WTC11 (cell line): ENCODE data around the gene TMEM95.

Experiments used
- ATF1 ChIP-seq: sonication (generic); formaldehyde crosslinking; IDR thresholded peaks from 2 replicates; pipeline ENCODE4 v1.8.1; 2023; ENCODE audit warnings: mild to moderate bottlenecking, moderate library complexity, missing genetic modification reagents
- KAT7 ChIP-seq: sonication (generic); formaldehyde crosslinking; IDR thresholded peaks from 2 replicates; pipeline ENCODE4 v1.8.1; 2023; ENCODE audit warnings: missing genetic modification reagents, mild to moderate bottlenecking, borderline replicate concordance
- NFATC4 ChIP-seq: fragments of 250-450 bp; sonication (Bioruptor Pico); IDR thresholded peaks from 2 replicates; pipeline ENCODE4 v1.9.0; 2021; ENCODE audit warnings: mild to moderate bottlenecking
- RELA ChIP-seq: sonication (generic); formaldehyde crosslinking; IDR thresholded peaks from 2 replicates; pipeline ENCODE4 v1.8.1; 2022; ENCODE audit warnings: missing genetic modification reagents, mild to moderate bottlenecking, borderline replicate concordance
- SMAD3 ChIP-seq: sonication (generic); formaldehyde crosslinking; IDR thresholded peaks from 2 replicates; pipeline ENCODE4 v1.8.0; 2022; ENCODE audit warnings: missing genetic modification reagents, mild to moderate bottlenecking, borderline replicate concordance
- TF ChIP-seq, protein P1 (sequence below): sonication (generic); formaldehyde crosslinking; IDR thresholded peaks from 2 replicates; pipeline ENCODE4 v1.8.0; 2022; ENCODE audit warnings: mild to moderate bottlenecking, missing genetic modification reagents
- TF ChIP-seq, protein P2 (sequence below): sonication (generic); formaldehyde crosslinking; conservative IDR thresholded peaks from 2 replicates; pipeline ENCODE4 v1.8.1; 2022; ENCODE audit warnings: mild to moderate bottlenecking, missing genetic modification reagents
- TF ChIP-seq, protein P3 (sequence below): fragments of 200-600 bp; IDR thresholded peaks from 2 replicates; pipeline ENCODE4 v1.8.0; 2022; ENCODE audit warnings: antibody characterized with exemption
- TF ChIP-seq, protein P4 (sequence below): sonication (generic); formaldehyde crosslinking; IDR thresholded peaks from 2 replicates; pipeline ENCODE4 v1.8.1; 2022; ENCODE audit warnings: missing genetic modification reagents, borderline replicate concordance
- TF ChIP-seq, protein P5 (sequence below): fragments of 250-450 bp; sonication (Bioruptor Pico); IDR thresholded peaks from 2 replicates; pipeline ENCODE4 v2.1.2; 2022; ENCODE audit warnings: mild to moderate bottlenecking, moderate library complexity
- TF ChIP-seq, protein P6 (sequence below): sonication (generic); formaldehyde crosslinking; IDR thresholded peaks from 2 replicates; pipeline ENCODE4 v1.8.1; 2023; ENCODE audit warnings: mild to moderate bottlenecking, moderate library complexity, missing genetic modification reagents
- TF ChIP-seq, protein P7 (sequence below): sonication (generic); formaldehyde crosslinking; IDR thresholded peaks from 2 replicates; pipeline ENCODE4 v1.8.1; 2023; ENCODE audit warnings: mild to moderate bottlenecking, missing genetic modification reagents, borderline replicate concordance
- TF ChIP-seq, protein P8 (sequence below): sonication (generic); formaldehyde crosslinking; IDR thresholded peaks from 2 replicates; pipeline ENCODE4 v1.8.1; 2022; ENCODE audit warnings: low read depth, missing genetic modification reagents, borderline replicate concordance

DNA sequence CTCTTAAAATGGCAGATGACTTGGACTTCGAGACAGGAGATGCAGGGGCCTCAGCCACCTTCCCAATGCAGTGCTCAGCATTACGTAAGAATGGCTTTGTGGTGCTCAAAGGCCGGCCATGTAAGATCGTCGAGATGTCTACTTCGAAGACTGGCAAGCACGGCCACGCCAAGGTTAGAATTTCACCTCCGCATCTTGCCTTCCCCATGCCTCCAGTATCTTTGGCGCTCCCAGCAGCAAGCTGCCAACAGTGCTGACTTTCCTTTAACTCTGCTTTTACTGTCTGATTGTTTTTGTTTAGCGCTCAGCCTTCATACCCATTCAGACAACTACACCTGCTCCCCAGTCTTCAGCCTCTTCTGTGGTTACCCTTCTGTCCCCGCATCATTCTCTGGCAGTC is 45.3 kb upstream of the TMEM95 start:
- TF ChIP-seq, protein P1, sequence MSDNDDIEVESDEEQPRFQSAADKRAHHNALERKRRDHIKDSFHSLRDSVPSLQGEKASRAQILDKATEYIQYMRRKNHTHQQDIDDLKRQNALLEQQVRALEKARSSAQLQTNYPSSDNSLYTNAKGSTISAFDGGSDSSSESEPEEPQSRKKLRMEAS, result no peak
- TF ChIP-seq, protein P2, sequence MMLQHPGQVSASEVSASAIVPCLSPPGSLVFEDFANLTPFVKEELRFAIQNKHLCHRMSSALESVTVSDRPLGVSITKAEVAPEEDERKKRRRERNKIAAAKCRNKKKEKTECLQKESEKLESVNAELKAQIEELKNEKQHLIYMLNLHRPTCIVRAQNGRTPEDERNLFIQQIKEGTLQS, result no peak
- TF ChIP-seq, protein P3, sequence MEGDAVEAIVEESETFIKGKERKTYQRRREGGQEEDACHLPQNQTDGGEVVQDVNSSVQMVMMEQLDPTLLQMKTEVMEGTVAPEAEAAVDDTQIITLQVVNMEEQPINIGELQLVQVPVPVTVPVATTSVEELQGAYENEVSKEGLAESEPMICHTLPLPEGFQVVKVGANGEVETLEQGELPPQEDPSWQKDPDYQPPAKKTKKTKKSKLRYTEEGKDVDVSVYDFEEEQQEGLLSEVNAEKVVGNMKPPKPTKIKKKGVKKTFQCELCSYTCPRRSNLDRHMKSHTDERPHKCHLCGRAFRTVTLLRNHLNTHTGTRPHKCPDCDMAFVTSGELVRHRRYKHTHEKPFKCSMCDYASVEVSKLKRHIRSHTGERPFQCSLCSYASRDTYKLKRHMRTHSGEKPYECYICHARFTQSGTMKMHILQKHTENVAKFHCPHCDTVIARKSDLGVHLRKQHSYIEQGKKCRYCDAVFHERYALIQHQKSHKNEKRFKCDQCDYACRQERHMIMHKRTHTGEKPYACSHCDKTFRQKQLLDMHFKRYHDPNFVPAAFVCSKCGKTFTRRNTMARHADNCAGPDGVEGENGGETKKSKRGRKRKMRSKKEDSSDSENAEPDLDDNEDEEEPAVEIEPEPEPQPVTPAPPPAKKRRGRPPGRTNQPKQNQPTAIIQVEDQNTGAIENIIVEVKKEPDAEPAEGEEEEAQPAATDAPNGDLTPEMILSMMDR, result no peak
- TF ChIP-seq, protein P4, sequence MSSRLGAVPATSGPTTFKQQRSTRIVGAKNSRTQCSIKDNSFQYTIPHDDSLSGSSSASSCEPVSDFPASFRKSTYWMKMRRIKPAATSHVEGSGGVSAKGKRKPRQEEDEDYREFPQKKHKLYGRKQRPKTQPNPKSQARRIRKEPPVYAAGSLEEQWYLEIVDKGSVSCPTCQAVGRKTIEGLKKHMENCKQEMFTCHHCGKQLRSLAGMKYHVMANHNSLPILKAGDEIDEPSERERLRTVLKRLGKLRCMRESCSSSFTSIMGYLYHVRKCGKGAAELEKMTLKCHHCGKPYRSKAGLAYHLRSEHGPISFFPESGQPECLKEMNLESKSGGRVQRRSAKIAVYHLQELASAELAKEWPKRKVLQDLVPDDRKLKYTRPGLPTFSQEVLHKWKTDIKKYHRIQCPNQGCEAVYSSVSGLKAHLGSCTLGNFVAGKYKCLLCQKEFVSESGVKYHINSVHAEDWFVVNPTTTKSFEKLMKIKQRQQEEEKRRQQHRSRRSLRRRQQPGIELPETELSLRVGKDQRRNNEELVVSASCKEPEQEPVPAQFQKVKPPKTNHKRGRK (CRISPR knock-in tag), result no peak
- TF ChIP-seq, protein P5, sequence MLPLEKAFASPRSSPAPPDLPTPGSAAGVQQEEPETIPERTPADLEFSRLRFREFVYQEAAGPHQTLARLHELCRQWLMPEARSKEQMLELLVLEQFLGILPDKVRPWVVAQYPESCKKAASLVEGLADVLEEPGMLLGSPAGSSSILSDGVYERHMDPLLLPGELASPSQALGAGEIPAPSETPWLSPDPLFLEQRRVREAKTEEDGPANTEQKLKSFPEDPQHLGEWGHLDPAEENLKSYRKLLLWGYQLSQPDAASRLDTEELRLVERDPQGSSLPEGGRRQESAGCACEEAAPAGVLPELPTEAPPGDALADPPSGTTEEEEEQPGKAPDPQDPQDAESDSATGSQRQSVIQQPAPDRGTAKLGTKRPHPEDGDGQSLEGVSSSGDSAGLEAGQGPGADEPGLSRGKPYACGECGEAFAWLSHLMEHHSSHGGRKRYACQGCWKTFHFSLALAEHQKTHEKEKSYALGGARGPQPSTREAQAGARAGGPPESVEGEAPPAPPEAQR (CRISPR knock-in tag), result no peak
- TF ChIP-seq, protein P6, sequence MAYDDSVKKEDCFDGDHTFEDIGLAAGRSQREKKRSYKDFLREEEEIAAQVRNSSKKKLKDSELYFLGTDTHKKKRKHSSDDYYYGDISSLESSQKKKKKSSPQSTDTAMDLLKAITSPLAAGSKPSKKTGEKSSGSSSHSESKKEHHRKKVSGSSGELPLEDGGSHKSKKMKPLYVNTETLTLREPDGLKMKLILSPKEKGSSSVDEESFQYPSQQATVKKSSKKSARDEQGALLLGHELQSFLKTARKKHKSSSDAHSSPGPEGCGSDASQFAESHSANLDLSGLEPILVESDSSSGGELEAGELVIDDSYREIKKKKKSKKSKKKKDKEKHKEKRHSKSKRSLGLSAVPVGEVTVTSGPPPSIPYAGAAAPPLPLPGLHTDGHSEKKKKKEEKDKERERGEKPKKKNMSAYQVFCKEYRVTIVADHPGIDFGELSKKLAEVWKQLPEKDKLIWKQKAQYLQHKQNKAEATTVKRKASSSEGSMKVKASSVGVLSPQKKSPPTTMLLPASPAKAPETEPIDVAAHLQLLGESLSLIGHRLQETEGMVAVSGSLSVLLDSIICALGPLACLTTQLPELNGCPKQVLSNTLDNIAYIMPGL, result no peak
- TF ChIP-seq, protein P7, sequence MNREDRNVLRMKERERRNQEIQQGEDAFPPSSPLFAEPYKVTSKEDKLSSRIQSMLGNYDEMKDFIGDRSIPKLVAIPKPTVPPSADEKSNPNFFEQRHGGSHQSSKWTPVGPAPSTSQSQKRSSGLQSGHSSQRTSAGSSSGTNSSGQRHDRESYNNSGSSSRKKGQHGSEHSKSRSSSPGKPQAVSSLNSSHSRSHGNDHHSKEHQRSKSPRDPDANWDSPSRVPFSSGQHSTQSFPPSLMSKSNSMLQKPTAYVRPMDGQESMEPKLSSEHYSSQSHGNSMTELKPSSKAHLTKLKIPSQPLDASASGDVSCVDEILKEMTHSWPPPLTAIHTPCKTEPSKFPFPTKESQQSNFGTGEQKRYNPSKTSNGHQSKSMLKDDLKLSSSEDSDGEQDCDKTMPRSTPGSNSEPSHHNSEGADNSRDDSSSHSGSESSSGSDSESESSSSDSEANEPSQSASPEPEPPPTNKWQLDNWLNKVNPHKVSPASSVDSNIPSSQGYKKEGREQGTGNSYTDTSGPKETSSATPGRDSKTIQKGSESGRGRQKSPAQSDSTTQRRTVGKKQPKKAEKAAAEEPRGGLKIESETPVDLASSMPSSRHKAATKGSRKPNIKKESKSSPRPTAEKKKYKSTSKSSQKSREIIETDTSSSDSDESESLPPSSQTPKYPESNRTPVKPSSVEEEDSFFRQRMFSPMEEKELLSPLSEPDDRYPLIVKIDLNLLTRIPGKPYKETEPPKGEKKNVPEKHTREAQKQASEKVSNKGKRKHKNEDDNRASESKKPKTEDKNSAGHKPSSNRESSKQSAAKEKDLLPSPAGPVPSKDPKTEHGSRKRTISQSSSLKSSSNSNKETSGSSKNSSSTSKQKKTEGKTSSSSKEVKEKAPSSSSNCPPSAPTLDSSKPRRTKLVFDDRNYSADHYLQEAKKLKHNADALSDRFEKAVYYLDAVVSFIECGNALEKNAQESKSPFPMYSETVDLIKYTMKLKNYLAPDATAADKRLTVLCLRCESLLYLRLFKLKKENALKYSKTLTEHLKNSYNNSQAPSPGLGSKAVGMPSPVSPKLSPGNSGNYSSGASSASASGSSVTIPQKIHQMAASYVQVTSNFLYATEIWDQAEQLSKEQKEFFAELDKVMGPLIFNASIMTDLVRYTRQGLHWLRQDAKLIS (CRISPR knock-in tag), result no peak
- TF ChIP-seq NFATC4 (CRISPR knock-in tag), result no peak
- TF ChIP-seq, protein P8, sequence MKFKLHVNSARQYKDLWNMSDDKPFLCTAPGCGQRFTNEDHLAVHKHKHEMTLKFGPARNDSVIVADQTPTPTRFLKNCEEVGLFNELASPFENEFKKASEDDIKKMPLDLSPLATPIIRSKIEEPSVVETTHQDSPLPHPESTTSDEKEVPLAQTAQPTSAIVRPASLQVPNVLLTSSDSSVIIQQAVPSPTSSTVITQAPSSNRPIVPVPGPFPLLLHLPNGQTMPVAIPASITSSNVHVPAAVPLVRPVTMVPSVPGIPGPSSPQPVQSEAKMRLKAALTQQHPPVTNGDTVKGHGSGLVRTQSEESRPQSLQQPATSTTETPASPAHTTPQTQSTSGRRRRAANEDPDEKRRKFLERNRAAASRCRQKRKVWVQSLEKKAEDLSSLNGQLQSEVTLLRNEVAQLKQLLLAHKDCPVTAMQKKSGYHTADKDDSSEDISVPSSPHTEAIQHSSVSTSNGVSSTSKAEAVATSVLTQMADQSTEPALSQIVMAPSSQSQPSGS (CRISPR knock-in tag), result no peak
- no peak for TF ChIP-seq SMAD3 (CRISPR knock-in tag)
- TF ChIP-seq RELA (CRISPR knock-in tag), result no peak
- no peak for TF ChIP-seq KAT7 (CRISPR knock-in tag)
- TF ChIP-seq ATF1 (CRISPR knock-in tag), result no peak
